PFSK-1 (cell line): ENCODE results near the gene TMEM72.

ENCODE experiments used
- FOXP2 ChIP-seq: optimal IDR thresholded peaks from 2 replicates; pipeline ENCODE3; 2011; ENCODE audit warnings: borderline replicate concordance, control low read depth, inconsistent platforms; ENCODE audit not compliant: insufficient read depth; ENCODE audit errors: extremely low read length, extremely low read depth
- POLR2AphosphoS5 ChIP-seq: IDR thresholded peaks from 2 replicates; pipeline ENCODE4 v1.6.1; 2012; ENCODE audit warnings: low read depth, mild to moderate bottlenecking, control low read depth, low read length, moderate library complexity
- SIN3A ChIP-seq: IDR thresholded peaks from 2 replicates; pipeline ENCODE4 v1.6.1; 2012; ENCODE audit warnings: mild to moderate bottlenecking, low read length, moderate library complexity, borderline replicate concordance; ENCODE audit not compliant: insufficient read depth
- TAF1 ChIP-seq: IDR thresholded peaks from 2 replicates; pipeline ENCODE4 v1.6.1; 2012; ENCODE audit warnings: low read length, control low read depth, borderline replicate concordance; ENCODE audit not compliant: insufficient read depth
- TF ChIP-seq, protein P1 (sequence below), 2 experiments: IDR thresholded peaks; 2 replicates each; pipeline versions ENCODE4 v1.6.1 to v1.8.0; 2011 to 2012; ENCODE audit warnings: low read depth in 2 of 2, low read length in 2 of 2, control low read depth in 1 of 2, inconsistent platforms in 1 of 2, mild to moderate bottlenecking in 1 of 2, moderate library complexity in 1 of 2; ENCODE audit not compliant: insufficient read depth in 1 of 2

The TMEM72 gene

GRCh38 chr10:44951576-44952226 lies 40.6 kb downstream of the TMEM72 start:
- TF ChIP-seq, protein P1, sequence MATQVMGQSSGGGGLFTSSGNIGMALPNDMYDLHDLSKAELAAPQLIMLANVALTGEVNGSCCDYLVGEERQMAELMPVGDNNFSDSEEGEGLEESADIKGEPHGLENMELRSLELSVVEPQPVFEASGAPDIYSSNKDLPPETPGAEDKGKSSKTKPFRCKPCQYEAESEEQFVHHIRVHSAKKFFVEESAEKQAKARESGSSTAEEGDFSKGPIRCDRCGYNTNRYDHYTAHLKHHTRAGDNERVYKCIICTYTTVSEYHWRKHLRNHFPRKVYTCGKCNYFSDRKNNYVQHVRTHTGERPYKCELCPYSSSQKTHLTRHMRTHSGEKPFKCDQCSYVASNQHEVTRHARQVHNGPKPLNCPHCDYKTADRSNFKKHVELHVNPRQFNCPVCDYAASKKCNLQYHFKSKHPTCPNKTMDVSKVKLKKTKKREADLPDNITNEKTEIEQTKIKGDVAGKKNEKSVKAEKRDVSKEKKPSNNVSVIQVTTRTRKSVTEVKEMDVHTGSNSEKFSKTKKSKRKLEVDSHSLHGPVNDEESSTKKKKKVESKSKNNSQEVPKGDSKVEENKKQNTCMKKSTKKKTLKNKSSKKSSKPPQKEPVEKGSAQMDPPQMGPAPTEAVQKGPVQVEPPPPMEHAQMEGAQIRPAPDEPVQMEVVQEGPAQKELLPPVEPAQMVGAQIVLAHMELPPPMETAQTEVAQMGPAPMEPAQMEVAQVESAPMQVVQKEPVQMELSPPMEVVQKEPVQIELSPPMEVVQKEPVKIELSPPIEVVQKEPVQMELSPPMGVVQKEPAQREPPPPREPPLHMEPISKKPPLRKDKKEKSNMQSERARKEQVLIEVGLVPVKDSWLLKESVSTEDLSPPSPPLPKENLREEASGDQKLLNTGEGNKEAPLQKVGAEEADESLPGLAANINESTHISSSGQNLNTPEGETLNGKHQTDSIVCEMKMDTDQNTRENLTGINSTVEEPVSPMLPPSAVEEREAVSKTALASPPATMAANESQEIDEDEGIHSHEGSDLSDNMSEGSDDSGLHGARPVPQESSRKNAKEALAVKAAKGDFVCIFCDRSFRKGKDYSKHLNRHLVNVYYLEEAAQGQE (IDR thresholded peaks at IDR 0.05; ENCODE audit: insufficient read depth in 1 of 2, low read depth in 2 of 2, low read length in 2 of 2), result no peak
- TF ChIP-seq FOXP2 (no peak), POLR2AphosphoS5 (no peak), TAF1 (no peak), SIN3A (no peak)

GRCh38 chr10:44952779-44953231 lies 41.7 kb downstream of the TMEM72 start:
- TF ChIP-seq, protein P1 (IDR thresholded peaks at IDR 0.05; ENCODE audit: insufficient read depth in 1 of 2, low read depth in 2 of 2, low read length in 2 of 2), result peak in 1 of 2 experiments; percentile 67; a peak in 2 of 4 replicates
- no peak for TF ChIP-seq FOXP2
- TF ChIP-seq TAF1, result no peak
- no peak for TF ChIP-seq POLR2AphosphoS5
- TF ChIP-seq SIN3A, result no peak

GRCh38 chr10:44954042-44954441 lies 42.9 kb downstream of the TMEM72 start:
- TF ChIP-seq FOXP2 (no peak), SIN3A (no peak), POLR2AphosphoS5 (no peak), TAF1 (no peak)
- TF ChIP-seq, protein P1 (IDR thresholded peaks at IDR 0.05; ENCODE audit: insufficient read depth in 1 of 2, low read depth in 2 of 2, low read length in 2 of 2), result no peak

DNA sequence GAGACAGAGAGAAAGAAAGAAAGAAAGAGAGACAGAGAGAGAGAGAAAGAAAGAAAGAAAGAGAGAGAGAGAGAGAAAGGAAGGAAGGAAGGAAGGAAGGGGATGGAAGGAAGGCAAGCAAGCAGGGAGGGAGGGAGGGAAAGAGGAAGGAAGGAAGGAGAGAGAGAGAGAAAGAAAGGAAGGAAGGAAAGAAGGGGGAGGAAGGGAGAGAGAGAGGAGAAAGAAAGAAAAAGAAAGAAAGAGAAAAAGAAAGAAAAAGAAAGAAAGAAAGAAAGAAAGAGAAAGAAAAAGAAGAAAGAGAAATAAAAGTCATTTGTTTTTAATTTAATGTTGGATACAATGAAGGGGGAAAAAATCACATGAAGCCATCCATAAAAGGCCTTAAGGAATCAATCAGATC lies 43.8 kb downstream of the TMEM72 start:
- TF ChIP-seq, protein P1 (IDR thresholded peaks at IDR 0.05; ENCODE audit: insufficient read depth in 1 of 2, low read depth in 2 of 2, low read length in 2 of 2), result no peak
- TF ChIP-seq SIN3A (no peak), TAF1 (no peak), POLR2AphosphoS5 (no peak), FOXP2 (no peak)

DNA sequence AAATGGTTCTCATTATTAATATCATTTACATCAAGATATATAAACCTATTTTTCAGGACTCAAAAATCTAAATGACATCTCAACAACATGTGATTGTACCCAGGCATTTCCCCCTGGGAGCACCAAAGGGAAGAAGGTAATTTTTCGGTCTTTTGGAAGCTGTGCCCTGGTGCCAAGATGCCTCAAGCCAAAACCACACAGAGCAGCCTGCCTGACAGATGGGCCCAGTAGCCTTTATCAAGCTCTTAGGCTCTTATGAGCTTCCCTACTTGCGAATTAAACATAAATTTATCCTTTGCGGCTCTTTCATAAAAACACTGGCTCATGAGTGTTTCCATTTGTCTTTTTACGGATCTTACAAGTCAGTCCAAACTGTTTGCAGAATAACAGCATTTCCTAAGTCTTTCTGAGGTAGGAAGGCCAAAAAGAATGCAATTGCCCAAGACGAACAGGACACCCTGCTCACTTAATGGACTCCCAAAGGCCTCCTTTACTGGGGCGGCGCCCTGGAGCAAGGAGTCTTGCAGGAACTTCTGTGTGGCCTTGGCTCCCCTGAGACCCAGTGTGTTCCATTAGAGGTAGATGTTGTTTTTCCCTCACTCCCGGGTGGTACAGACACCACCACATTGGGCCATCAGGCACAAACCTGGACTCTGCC lies 44.4 kb downstream of the TMEM72 start:
- no peak for TF ChIP-seq SIN3A
- no peak for TF ChIP-seq FOXP2
- TF ChIP-seq TAF1, result no peak
- TF ChIP-seq POLR2AphosphoS5, result no peak
- TF ChIP-seq, protein P1 (IDR thresholded peaks at IDR 0.05; ENCODE audit: insufficient read depth in 1 of 2, low read depth in 2 of 2, low read length in 2 of 2), result no peak
